ENCODE data around the gene CDKAL1.

CDKAL1 gene

DNA sequence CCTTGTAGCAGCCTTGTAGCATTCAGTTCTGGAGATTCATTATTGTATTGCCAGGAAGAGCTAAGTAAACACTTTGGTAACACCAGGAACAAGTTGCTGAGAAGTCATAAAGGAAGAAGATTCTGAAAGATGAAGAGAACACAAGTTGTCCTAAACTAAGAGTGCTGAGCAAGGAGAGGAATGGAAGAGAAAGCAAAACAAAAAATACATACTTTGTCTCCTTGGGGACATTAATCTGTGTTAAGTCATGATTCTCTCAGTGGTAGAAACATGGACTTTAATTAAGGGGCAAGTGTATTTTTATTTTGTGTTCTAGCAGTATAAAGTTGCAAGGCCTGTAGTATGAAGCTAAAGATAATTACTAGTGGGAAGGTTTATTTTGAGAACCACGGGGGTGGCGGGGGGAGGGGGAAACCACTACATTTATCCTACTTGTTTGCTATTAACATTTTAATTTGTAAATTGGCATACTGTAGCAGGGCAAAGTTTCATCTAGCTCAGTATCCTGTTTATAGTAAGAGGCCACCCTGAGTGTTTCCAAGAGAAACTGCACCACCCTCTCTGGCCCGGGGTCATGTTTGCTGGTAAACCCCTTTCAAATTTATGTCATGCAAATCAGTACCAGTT, 463.0 kb downstream of the CDKAL1 start:
- no peaks in the 10 kb centered on the region for H3K79me2 ChIP-seq
- H3K27ac ChIP-seq = no peak overlapping the region
- TF ChIP-seq, protein P1, sequence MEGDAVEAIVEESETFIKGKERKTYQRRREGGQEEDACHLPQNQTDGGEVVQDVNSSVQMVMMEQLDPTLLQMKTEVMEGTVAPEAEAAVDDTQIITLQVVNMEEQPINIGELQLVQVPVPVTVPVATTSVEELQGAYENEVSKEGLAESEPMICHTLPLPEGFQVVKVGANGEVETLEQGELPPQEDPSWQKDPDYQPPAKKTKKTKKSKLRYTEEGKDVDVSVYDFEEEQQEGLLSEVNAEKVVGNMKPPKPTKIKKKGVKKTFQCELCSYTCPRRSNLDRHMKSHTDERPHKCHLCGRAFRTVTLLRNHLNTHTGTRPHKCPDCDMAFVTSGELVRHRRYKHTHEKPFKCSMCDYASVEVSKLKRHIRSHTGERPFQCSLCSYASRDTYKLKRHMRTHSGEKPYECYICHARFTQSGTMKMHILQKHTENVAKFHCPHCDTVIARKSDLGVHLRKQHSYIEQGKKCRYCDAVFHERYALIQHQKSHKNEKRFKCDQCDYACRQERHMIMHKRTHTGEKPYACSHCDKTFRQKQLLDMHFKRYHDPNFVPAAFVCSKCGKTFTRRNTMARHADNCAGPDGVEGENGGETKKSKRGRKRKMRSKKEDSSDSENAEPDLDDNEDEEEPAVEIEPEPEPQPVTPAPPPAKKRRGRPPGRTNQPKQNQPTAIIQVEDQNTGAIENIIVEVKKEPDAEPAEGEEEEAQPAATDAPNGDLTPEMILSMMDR (IDR thresholded peaks at IDR 0.05) = no peak
- no peaks in the 10 kb centered on the region for H3K9me3 ChIP-seq (ENCODE audit: control insufficient read depth, low read length)
- H3K4me1 ChIP-seq = no peaks in the 10 kb centered on the region
- no peak overlapping the region for H2AFZ ChIP-seq
- H3K4me3 ChIP-seq (ENCODE audit: low read depth, low read length) = no peak overlapping the region
- no peaks in the 10 kb centered on the region for H3K36me3 ChIP-seq (ENCODE audit: control insufficient read depth, insufficient read depth, low read length)
- H3K9ac ChIP-seq = no peak overlapping the region
- H3K4me2 ChIP-seq (ENCODE audit: low read length) = no peak overlapping the region
- H3K27me3 ChIP-seq (ENCODE audit: control insufficient read depth, insufficient read depth, low read length) = no peaks in the 10 kb centered on the region

DNA sequence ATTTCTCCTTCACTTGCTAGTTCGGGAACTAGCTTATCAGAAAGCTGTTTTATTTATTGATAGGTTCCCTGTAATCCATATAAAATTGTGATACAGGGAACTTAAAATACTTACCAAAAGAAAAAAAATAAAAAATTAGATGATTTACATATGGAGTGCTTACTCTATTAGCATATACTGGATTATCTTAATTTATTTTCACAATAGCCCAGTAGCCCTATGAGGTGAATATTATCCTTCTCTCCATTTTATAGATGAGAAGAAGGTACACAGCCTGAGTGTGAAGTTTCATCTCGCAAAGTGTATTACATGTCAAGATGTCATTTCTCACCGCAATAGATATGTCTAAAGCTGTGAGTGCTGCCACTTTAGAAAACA, 463.5 kb downstream of the CDKAL1 start:
- H3K4me2 ChIP-seq (ENCODE audit: low read length) = no peak overlapping the region
- no peak overlapping the region for H2AFZ ChIP-seq
- H3K36me3 ChIP-seq (ENCODE audit: control insufficient read depth, insufficient read depth, low read length) = no peaks in the 10 kb centered on the region
- H3K4me1 ChIP-seq = no peaks in the 10 kb centered on the region
- H3K9me3 ChIP-seq (ENCODE audit: control insufficient read depth, low read length) = no peaks in the 10 kb centered on the region
- H3K79me2 ChIP-seq = no peaks in the 10 kb centered on the region
- H3K4me3 ChIP-seq (ENCODE audit: low read depth, low read length) = no peak overlapping the region
- H3K9ac ChIP-seq = no peak overlapping the region
- TF ChIP-seq, protein P1 (IDR thresholded peaks at IDR 0.05) = no peak
- no peaks in the 10 kb centered on the region for H3K27me3 ChIP-seq (ENCODE audit: control insufficient read depth, insufficient read depth, low read length)
- no peak overlapping the region for H3K27ac ChIP-seq

DNA sequence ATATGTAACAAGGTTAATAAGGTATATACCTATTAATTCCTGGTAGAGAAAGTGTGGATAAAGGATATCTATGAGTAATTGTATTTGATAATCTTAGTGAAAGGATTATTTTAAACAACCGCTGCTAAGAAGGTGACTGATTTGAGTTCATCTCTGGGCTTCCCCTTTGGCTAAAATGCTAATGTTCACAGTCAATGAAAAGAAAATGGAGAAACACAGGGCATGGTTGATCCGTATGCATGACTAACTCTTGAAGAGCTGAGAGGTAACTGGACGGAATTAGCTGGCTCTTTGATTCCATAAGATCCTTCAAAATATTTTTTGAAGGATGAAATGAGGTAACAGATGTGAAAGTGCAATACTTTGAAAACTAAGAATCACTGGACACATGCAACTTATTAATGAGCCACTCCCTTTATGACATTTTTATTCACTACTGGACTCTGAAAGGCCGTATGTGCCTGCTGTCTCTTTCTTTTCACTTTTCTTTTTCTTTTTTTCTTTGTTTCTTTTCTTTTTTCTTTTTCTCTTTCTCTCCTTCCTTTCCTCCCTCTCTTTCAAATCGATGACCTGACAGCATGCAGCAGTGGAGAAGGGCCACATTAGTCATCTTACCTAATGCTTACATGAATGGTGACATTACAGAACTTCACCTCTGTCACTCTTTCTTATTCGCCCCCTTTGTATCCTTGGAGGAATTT, 464.6 kb downstream of the CDKAL1 start:
- Histone ChIP-seq H3K9me3 (ENCODE audit: control insufficient read depth, low read length) (no peaks in the 10 kb centered on the region), H3K27me3 (ENCODE audit: control insufficient read depth, insufficient read depth, low read length) (no peaks in the 10 kb centered on the region), H3K36me3 (ENCODE audit: control insufficient read depth, insufficient read depth, low read length) (no peaks in the 10 kb centered on the region), H3K4me1 (no peaks in the 10 kb centered on the region), H3K9ac (no peak overlapping the region), H3K4me2 (ENCODE audit: low read length) (no peak overlapping the region), H3K4me3 (ENCODE audit: low read depth, low read length) (no peak overlapping the region), H3K79me2 (no peaks in the 10 kb centered on the region), H3K27ac (no peak overlapping the region), H2AFZ (no peak overlapping the region)
- TF ChIP-seq, protein P1 (IDR thresholded peaks at IDR 0.05) = no peak

DNA sequence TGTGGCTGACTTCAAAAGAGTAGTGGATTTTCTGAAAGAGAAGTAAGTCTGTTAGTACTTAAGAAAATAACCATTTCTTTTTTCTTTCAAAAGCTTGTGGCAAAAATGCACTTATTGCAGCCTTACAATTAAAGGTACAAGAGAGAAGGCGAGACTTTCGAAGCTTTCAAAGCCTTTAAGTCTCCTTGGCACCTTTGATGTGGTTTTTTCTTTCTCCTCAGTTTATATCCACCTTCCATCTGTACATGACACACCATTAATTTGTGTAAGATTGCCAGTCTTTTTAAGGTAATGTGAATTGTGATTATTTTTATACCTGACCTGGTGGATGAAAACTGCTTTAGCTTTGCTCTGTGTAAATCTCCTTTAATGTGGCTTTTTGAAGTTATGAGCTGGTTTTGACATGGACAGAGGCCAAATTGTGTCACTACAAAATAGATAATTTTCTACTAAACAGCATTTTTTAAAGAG, 466.1 kb downstream of the CDKAL1 start:
- Histone ChIP-seq H3K27me3 (ENCODE audit: control insufficient read depth, insufficient read depth, low read length) (no peaks in the 10 kb centered on the region), H3K4me2 (ENCODE audit: low read length) (no peak overlapping the region), H3K4me1 (no peaks in the 10 kb centered on the region), H2AFZ (no peak overlapping the region), H3K4me3 (ENCODE audit: low read depth, low read length) (no peak overlapping the region), H3K79me2 (no peaks in the 10 kb centered on the region), H3K36me3 (ENCODE audit: control insufficient read depth, insufficient read depth, low read length) (no peaks in the 10 kb centered on the region), H3K9me3 (ENCODE audit: control insufficient read depth, low read length) (no peaks in the 10 kb centered on the region), H3K9ac (no peak overlapping the region), H3K27ac (no peak overlapping the region)
- TF ChIP-seq, protein P1 (IDR thresholded peaks at IDR 0.05) = no peak

DNA sequence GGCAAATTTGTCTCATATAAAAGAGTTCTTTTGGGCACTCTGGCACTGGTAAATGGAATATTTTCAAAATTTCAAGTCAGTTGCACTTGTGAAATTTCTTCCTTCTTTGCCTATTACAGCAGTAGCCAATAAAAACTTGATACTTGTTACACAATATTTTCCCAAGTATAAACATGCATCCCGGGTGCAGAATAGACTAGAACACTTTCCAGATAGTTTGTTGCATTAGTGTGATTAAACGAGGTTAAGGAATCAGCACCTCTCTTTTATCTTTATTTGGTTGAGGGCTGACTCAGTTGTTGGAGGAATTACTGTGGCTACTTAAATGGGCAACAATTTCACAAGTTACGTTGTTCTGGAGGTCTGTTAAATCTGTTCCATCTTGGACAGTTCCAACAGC, 467.5 kb downstream of the CDKAL1 start:
- no peaks in the 10 kb centered on the region for H3K36me3 ChIP-seq (ENCODE audit: control insufficient read depth, insufficient read depth, low read length)
- no peaks in the 10 kb centered on the region for H3K79me2 ChIP-seq
- H3K27ac ChIP-seq = no peak overlapping the region
- H3K4me2 ChIP-seq (ENCODE audit: low read length) = no peak overlapping the region
- no peaks in the 10 kb centered on the region for H3K4me1 ChIP-seq
- H3K9ac ChIP-seq = no peak overlapping the region
- H3K27me3 ChIP-seq (ENCODE audit: control insufficient read depth, insufficient read depth, low read length) = no peaks in the 10 kb centered on the region
- H2AFZ ChIP-seq = no peak overlapping the region
- H3K4me3 ChIP-seq (ENCODE audit: low read depth, low read length) = no peak overlapping the region
- H3K9me3 ChIP-seq (ENCODE audit: control insufficient read depth, low read length) = no peaks in the 10 kb centered on the region
- TF ChIP-seq, protein P1 (IDR thresholded peaks at IDR 0.05) = no peak

All from parathyroid adenoma (tissue), 2 donors.